AG10803 (cell line): ENCODE measurements around the gene SLC25A10.
A peak's percentile ranks its signal among the peaks of the same experiment; 100 is the strongest.

ENCODE experiments used
- DNase-seq: peaks from one replicate; pipeline ENCODE4 v3.0.0; 2010; ENCODE audit warnings: low read depth
- H3K4me3 ChIP-seq: 2 replicates; pipeline ENCODE4 v1.5.1; 2011; ENCODE audit warnings: mild to moderate bottlenecking, low read length, control low read depth
- TF ChIP-seq, protein P1 (sequence below): conservative IDR thresholded peaks from 2 replicates; pipeline ENCODE4 v1.5.1; 2011; ENCODE audit warnings: mild to moderate bottlenecking, low read length, control low read depth, inconsistent platforms

Gene SLC25A10

DNA sequence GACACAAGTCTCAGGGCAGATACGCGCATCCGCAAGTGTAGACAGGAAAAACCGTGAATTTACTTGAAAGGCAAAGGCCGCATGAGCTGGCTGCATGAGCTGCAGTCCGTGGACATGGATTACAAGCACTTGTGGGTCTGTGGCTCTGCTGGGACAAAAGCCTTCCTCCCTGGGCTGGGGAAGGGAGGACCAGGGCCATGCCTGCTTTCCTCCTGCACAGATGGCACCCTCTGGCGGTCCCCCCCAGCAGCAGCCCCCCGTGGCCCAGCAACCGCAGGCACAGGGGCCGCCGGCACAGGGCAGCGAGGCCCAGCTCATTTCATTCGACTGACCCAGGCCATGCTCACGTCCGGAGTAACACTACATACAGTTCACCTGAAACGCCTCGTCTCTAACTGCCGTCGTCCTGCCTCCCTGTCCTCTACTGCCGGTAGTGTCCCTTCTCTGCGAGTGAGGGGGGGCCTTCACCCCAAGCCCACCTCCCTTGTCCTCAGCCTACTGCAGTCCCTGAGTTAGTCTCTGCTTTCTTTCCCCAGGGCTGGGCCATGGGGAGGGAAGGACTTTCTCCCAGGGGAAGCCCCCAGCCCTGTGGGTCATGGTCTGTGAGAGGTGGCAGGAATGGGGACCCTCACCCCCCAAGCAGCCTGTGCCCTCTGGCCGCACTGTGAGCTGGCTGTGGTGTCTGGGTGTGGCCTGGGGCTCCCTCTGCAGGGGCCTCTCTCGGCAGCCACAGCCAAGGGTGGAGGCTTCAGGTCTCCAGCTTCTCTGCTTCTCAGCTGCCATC is 10.6 kb upstream of the SLC25A10 start:
- TF ChIP-seq, protein P1, sequence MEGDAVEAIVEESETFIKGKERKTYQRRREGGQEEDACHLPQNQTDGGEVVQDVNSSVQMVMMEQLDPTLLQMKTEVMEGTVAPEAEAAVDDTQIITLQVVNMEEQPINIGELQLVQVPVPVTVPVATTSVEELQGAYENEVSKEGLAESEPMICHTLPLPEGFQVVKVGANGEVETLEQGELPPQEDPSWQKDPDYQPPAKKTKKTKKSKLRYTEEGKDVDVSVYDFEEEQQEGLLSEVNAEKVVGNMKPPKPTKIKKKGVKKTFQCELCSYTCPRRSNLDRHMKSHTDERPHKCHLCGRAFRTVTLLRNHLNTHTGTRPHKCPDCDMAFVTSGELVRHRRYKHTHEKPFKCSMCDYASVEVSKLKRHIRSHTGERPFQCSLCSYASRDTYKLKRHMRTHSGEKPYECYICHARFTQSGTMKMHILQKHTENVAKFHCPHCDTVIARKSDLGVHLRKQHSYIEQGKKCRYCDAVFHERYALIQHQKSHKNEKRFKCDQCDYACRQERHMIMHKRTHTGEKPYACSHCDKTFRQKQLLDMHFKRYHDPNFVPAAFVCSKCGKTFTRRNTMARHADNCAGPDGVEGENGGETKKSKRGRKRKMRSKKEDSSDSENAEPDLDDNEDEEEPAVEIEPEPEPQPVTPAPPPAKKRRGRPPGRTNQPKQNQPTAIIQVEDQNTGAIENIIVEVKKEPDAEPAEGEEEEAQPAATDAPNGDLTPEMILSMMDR, result no peak
- DNase-seq, result no peak
- H3K4me3 ChIP-seq, result peak overlapping the region; percentile 89

DNA sequence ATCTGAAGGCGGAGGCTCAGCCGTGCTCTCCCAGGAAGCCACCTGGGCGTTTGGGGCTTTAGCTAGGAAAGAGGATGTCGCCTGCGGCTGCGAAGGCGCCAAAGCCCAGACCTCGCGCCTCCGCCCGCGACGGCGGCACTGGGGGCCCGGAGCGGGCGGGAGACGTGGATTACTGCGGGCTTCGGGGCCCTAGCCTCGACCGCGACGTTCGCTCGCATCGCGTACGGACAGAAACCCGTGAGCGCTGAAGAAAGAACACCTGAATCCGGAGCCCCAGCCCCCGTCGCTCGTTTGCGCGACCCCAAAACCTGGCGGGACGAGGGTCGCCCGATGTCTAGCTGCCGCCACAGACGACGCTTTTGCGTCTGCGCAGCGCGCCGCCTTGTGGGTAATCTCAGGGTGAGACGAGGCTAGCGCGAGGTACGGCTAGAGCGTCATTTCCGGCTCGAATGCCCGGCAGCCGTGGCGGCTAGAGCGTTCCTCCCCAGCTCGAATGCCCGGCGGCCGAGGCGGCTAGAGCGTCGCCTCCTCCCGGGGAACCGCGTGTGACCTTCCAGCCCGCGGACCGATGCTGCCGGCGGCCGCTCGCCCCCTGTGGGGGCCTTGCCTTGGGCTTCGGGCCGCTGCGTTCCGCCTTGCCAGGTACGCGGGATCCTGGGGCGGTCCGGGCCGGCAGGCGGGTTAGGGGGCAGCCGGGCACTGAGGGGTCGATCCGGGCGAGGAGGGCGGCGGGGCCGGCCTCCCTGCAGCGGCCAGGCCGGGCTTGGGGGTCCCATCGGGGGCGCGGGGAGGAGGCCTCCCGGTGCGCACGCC is 8.9 kb upstream of the SLC25A10 start, which contains the start of gene MRPL12:
MRPL12 (plus strand) TSS at position 434 of the 813 bp plus-strand sequence; CDS start at position 569, 135 bp downstream.
- DNase-seq, result peak; percentile 89
- TF ChIP-seq, protein P1, result peak; percentile 23
- peak within 1 kb of the TSS; percentile 89 for H3K4me3 ChIP-seq

GRCh38 chr17:81703747-81704654 is 8.1 kb upstream of the SLC25A10 start:
- H3K4me3 ChIP-seq, result peak overlapping the region; percentile 89
- TF ChIP-seq, protein P1, result no peak
- DNase-seq, result no peak

DNA sequence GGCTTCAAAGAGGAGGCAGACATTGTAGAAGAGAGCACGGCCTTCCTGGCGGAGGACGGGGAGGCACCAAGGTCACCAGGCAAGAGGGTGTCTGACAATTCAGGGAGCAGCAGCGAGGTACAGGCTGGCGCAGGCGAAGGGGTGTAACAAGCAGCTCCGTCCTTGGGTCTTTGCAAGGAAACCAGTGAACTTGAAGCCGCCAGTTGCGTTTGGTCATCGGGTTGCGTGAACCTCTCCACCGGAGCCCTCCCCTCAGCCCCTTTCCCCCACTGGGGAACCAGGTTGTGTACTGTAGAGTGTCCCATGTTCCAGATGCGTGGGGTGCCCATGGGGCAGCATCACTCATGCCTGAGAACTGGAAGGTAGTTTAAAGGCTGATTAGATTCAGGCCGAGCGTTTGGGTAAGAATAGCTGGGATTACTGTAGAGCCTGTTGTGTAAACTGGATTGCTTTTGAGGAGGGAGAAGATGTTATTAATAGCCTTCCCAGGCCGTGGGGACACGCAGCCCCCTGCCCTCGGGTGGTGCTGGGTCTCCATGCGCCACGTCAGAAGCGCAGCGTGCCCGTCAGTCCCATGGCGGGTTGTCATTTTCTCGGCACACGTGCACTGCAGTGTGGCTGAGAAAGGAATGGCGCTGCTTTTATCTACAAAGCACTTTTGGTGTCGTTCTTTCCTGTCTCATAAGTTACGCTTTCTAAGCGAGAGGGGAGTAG is 6.4 kb upstream of the SLC25A10 start:
- no peak overlapping the region for H3K4me3 ChIP-seq
- TF ChIP-seq, protein P1, result no peak
- DNase-seq, result no peak

DNA sequence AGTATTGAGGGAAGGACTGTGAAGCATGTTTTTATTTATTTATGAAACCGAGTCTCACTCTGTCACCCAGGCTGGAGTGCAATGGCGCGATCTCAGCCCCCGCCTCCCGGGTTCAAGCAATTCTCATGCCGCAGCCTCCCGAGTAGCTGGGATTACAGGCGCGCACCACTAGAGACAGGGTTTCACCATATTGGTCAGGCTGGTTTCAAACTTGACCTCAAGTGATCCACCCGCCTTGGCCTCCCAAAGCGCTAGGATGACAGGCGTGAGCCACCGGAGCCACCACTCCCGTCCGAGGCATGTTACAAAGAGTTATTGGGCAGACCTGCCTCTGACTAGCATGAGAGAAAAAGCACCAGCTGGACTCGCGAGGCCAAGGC is 5.9 kb upstream of the SLC25A10 start:
- no peak overlapping the region for H3K4me3 ChIP-seq
- no peak for DNase-seq
- TF ChIP-seq, protein P1, result no peak
